Astrocyte of the cerebellum (primary cell): ENCODE measurements around the gene CCDC71.

Experiments used
- DNase-seq: peaks from one replicate; pipeline ENCODE4 v3.0.0-alpha.2; 2011; ENCODE audit warnings: low read depth
- H3K4me3 ChIP-seq: 2 replicates; pipeline ENCODE4 v1.5.1; 2011; ENCODE audit warnings: mild to moderate bottlenecking, low read depth, low read length, moderate library complexity
- in situ Hi-C: cut with HindIII; loops from 2 replicates; pipeline ENCODE4 v1.10.0; 2017; ENCODE audit warnings: low sequenced_read_pairs
- TF ChIP-seq, protein P1 (sequence below): IDR thresholded peaks from 2 replicates; pipeline ENCODE4 v1.5.1; 2012; ENCODE audit warnings: low read length, low read depth, moderate library complexity, mild to moderate bottlenecking; ENCODE audit errors: missing control alignments

CCDC71 gene

DNA sequence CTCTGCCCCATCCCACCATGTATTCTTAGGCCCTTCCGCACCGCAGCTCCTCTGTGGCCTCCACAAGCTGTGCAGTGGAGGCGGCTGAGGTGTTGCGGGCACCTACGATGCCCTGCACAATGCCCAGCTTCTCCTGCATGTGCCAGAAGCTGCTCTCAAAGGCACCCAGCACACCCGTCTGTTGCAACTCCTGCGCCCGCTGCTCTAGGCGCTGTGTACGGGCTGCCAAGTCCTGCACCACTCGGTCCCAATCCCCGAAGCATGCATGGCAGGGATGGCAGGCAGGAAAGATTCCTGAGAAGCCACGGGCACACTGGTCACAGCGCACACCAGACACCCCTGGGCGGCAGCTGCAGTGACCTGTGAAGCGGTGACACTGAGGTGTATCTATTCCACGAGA lies 42.4 kb downstream of the CCDC71 start:
- DNase-seq = no peak
- no peak overlapping the region for H3K4me3 ChIP-seq
- in situ Hi-C loops = no loop called here
- TF ChIP-seq, protein P1, sequence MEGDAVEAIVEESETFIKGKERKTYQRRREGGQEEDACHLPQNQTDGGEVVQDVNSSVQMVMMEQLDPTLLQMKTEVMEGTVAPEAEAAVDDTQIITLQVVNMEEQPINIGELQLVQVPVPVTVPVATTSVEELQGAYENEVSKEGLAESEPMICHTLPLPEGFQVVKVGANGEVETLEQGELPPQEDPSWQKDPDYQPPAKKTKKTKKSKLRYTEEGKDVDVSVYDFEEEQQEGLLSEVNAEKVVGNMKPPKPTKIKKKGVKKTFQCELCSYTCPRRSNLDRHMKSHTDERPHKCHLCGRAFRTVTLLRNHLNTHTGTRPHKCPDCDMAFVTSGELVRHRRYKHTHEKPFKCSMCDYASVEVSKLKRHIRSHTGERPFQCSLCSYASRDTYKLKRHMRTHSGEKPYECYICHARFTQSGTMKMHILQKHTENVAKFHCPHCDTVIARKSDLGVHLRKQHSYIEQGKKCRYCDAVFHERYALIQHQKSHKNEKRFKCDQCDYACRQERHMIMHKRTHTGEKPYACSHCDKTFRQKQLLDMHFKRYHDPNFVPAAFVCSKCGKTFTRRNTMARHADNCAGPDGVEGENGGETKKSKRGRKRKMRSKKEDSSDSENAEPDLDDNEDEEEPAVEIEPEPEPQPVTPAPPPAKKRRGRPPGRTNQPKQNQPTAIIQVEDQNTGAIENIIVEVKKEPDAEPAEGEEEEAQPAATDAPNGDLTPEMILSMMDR = no peak

DNA sequence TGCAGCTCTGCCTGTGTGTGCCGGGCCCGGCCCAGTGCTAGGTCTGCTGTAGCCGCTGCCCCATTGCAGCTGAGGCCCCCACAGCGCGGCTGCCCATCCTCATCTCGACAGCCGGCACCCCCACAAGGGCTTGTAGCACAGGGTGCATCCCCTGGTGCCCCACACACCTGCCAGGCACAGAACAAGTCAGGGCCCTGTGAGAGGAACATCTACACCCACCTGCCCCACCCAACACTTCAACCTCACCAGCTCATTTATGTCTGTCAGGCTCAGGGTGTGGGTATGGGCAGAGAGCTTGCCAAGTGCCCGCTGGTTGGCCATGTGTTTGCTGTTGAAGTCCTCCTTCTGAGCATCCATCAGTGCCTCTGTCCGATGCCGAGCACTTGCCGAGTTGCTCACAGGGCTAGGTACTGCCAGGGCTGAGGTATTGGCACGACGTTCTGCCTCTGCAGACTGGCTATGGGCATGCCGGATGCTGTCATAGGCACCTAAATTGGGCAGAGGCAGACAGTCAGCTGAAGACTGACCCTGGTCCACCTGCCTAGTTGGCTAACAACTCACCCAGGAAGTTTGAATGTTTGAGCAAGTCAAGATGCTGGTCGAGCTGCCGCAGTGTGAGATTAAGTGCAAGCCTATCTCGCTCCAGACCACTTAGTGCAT lies 43.1 kb downstream of the CCDC71 start:
- H3K4me3 ChIP-seq = no peak overlapping the region
- DNase-seq = no peak
- TF ChIP-seq, protein P1 = no peak
- in situ Hi-C loops = no loop called here

DNA sequence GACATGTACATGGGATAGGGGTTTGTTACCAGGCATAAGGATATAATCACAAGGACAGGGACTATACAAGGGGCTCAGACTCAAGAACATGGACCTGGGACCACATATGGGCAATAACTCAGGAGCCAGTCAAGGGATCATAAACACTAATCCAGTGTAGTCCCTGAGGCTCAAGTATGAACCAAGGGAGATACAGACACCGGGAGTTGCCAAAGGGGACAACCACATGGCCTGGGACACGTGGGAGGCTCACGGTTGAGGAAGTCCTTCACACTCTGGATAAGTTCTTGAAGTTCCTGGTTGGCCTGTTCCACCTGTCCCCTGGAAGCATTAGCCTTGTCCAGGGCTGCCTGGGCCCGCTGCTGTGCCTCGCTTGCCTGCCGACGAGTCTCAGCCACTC lies 43.7 kb downstream of the CCDC71 start:
- in situ Hi-C loops = no loop called here
- TF ChIP-seq, protein P1 = no peak
- DNase-seq = no peak

DNA sequence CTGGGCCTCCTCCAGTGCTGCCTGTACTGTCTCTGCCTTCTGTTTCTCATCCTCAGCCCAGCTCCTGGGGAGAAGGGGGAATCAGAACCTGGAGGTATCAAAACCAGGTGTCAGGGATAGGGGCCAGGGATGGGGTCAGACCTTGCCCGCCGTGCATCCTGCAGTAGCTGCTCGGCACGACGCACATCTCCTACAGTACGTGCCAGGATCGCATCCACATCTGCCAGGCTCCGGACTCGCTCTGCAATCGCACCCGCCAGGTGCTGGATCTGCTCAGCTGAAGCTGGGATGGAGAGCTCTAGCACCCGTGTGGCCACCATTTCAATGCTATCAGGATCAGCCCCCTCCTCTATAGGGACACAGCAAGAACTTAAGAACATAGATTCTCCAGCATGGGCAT lies 44.1 kb downstream of the CCDC71 start:
- no peak for DNase-seq
- in situ Hi-C loops = no loop called here
- TF ChIP-seq, protein P1 = no peak
- H3K4me3 ChIP-seq = no peak overlapping the region

More for the DNA sequence above, 43.7 kb downstream of the CCDC71 start:
- no peak overlapping the region for H3K4me3 ChIP-seq

DNA sequence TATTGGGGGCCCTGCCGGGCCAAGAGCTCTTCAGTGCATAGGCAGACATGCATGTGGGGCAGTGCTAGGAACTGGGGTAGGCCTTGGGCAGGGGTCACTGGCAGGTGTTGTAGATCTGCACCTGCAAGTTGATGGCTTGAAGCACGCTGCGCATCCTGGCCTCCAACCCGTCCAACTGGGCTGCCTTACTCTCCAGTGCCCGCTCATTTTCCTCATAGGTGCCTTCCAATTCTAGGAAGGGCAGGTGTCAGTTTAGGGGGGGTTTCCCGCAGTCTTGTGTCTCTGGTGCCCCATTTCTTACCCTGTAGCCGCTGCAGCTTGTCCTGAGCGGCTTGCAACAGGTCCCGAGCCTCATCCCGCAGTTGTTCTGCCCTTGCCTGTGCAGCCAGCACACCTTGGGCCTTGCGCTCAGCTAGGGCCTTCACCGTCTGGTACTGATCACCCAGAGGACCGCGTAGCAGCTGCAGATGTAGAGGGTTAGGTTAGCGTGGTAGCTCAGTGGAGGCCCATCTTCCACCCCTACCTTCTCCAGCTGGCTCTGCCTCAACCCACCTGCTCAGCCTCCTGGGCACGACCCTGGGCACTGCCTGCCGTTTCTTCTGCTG lies 44.9 kb downstream of the CCDC71 start:
- TF ChIP-seq, protein P1 = no peak
- peak overlapping the region; percentile 85 for H3K4me3 ChIP-seq
- DNase-seq = no peak
- in situ Hi-C loops = no loop called here

DNA sequence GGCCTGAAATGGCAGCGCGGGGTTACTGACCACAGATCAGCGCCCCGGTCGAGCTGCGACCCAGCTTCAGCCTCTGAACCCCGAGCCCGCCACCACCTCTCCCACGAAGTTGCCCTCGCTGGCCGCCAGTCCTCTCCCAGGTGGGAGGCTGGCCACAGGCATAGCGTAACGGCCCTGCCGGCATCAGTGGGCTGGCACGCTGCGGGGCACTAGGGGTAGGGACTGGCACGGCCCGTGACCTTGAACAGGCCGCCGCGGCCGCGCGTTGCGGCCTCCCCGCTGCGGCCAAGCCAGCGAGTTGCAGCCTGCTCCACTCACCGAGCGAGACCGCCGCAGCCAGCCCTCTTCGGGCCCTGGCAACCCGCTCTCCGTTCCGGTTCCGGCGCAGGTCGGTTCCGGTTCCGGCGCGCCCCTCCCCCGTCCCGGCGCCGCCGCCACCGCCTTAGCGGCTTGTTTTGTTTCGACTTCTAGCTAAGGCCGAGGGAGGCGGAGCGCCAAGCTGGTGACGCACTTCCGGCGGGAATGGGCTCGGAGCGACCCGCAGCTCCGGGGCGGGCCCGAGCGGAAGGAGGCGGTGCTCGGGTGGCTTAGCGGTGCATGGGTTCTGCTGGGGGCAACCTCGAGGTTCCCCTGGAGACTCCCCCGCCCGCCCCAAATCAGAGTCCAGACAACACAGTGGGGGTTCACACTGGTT lies 45.5 kb downstream of the CCDC71 start, which contains the start of gene USP19:
TSS of gene USP19 (minus strand) at position 386 of the 694 bp plus-strand sequence. CDS start 1,678 bp downstream, outside the sequence.
- H3K4me3 ChIP-seq = peak within 1 kb of the TSS; percentile 85
- in situ Hi-C loops = no loop called here
- peak; percentile 82 for DNase-seq
- TF ChIP-seq, protein P1 = no peak
